Measurements from ENCODE around the gene MKI67. TPM values are rescaled to one million over a fixed set of nuclear protein-coding genes. Genes with fewer than 3 reads are reported as not detected.

The MKI67 gene
- total RNA-seq, 1 experiment from 2014 or later: 151 TPM

DNA sequence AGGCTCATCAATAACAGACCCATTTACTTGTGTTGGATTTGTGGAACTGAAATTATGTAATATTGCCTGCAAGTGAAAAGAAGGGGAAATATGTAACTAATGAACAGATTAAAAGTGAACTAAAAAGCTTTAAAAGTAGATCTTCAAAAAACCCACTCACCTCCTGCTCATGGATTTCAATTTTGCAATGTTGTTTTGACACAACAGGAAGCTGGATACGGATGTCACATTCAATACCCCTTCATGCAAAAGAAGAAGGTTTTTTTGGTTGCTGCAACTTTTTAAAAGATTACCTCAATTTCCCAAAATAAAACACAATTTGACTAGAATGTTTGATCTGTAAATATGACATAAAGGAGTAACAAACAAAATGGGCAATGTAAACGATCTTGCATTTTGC is 3.3 kb downstream of the MKI67 start:
- DNase-seq (ENCODE audit: low read depth, low spot score) (no peak), ATAC-seq (no peak)
- no peak for TF ChIP-seq SIN3A (IDR thresholded peaks at IDR 0.05; ENCODE audit: borderline replicate concordance, insufficient read depth, low read depth, low read length)
- TF ChIP-seq, protein P1, sequence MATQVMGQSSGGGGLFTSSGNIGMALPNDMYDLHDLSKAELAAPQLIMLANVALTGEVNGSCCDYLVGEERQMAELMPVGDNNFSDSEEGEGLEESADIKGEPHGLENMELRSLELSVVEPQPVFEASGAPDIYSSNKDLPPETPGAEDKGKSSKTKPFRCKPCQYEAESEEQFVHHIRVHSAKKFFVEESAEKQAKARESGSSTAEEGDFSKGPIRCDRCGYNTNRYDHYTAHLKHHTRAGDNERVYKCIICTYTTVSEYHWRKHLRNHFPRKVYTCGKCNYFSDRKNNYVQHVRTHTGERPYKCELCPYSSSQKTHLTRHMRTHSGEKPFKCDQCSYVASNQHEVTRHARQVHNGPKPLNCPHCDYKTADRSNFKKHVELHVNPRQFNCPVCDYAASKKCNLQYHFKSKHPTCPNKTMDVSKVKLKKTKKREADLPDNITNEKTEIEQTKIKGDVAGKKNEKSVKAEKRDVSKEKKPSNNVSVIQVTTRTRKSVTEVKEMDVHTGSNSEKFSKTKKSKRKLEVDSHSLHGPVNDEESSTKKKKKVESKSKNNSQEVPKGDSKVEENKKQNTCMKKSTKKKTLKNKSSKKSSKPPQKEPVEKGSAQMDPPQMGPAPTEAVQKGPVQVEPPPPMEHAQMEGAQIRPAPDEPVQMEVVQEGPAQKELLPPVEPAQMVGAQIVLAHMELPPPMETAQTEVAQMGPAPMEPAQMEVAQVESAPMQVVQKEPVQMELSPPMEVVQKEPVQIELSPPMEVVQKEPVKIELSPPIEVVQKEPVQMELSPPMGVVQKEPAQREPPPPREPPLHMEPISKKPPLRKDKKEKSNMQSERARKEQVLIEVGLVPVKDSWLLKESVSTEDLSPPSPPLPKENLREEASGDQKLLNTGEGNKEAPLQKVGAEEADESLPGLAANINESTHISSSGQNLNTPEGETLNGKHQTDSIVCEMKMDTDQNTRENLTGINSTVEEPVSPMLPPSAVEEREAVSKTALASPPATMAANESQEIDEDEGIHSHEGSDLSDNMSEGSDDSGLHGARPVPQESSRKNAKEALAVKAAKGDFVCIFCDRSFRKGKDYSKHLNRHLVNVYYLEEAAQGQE (IDR thresholded peaks at IDR 0.05; ENCODE audit: insufficient read depth in 1 of 2, low read depth in 2 of 2, low read length in 1 of 2): no peak
- TF ChIP-seq TCF7L2 (IDR thresholded peaks at IDR 0.05; ENCODE audit: low read depth, low read length): no peak
- TF ChIP-seq, protein P2, sequence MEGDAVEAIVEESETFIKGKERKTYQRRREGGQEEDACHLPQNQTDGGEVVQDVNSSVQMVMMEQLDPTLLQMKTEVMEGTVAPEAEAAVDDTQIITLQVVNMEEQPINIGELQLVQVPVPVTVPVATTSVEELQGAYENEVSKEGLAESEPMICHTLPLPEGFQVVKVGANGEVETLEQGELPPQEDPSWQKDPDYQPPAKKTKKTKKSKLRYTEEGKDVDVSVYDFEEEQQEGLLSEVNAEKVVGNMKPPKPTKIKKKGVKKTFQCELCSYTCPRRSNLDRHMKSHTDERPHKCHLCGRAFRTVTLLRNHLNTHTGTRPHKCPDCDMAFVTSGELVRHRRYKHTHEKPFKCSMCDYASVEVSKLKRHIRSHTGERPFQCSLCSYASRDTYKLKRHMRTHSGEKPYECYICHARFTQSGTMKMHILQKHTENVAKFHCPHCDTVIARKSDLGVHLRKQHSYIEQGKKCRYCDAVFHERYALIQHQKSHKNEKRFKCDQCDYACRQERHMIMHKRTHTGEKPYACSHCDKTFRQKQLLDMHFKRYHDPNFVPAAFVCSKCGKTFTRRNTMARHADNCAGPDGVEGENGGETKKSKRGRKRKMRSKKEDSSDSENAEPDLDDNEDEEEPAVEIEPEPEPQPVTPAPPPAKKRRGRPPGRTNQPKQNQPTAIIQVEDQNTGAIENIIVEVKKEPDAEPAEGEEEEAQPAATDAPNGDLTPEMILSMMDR (IDR thresholded peaks at IDR 0.05): no peak
- no peak for TF ChIP-seq POLR2AphosphoS5 (IDR thresholded peaks at IDR 0.05; ENCODE audit: low read depth, low read length)
- POLR2A ChIA-PET: interaction anchor here (1.1 kb wide), 1 partner anchor 37 kb away, joined by 3 read pairs; no protein-coding TSS in a partner anchor
- H3K27ac ChIP-seq (ENCODE audit: low read length): peak overlapping the region; percentile 37; the same call in 1 of the 2 replicates
- H3K9me3 ChIP-seq (ENCODE audit: control insufficient read depth, insufficient read depth, low read depth, low read length): no peaks in the 10 kb centered on the region
- intact Hi-C loops (cut with micrococcal nuclease; ENCODE audit: unreplicated experiment): no loop called here
- CTCF ChIA-PET: no interaction called here
- H3K27me3 ChIP-seq (ENCODE audit: control insufficient read depth, insufficient read depth, low read length): no peaks in the 10 kb centered on the region
- H3K4me1 ChIP-seq (ENCODE audit: control insufficient read depth, insufficient read depth, low read length): peaks cover 28% of the 10 kb centered on the region
- no peak overlapping the region for H3K4me3 ChIP-seq (ENCODE audit: low read depth in 2 of 2, low read length in 2 of 2)
- H3K36me3 ChIP-seq (ENCODE audit: control insufficient read depth, insufficient read depth, low read length): peaks cover 50% of the 10 kb centered on the region
- no TSS peak for BruUV-seq (replicated peaks)
- in situ Hi-C loops (cut with HindIII; ENCODE audit: low pct_unique_long_range_greater_than_20kb, low sequenced_read_pairs): no loop called here

DNA sequence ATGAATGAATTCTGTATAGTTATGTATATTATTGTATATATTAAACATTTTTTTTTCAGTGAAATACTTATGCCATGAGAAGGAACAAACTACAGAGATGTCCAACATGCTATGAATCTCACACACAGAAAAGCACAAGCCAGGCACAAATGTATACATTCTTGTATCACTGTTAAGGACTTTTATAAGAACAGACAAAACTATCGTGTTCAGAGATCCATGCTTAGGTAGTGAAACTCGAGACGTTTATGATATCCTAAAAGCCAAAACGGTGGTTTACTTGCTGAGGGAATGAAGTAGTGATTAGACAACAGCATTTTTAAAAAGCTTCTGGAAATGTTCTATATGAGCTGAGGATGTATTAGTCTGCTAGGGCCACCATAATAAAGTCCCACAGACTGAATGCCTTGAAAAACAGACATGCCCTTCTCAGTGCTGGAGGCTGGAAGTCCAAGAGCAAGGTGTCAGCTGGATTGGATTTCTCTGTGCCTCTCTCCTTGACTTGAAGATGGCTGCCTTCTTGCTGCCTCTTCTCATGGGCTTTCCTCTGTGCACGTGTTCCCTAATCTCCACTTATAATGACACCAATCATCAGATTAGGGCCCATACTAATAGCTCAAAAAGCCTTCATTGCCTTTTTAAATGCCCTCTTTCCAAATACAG is 4.3 kb downstream of the MKI67 start:
- peaks cover 60% of the 10 kb centered on the region for H3K36me3 ChIP-seq (ENCODE audit: control insufficient read depth, insufficient read depth, low read length)
- CTCF ChIA-PET: no interaction called here
- H3K27ac ChIP-seq (ENCODE audit: low read length): peak overlapping the region; percentile 37; the same call in 1 of the 2 replicates
- no peaks in the 10 kb centered on the region for H3K27me3 ChIP-seq (ENCODE audit: control insufficient read depth, insufficient read depth, low read length)
- no peak for DNase-seq (ENCODE audit: low read depth, low spot score)
- no peaks in the 10 kb centered on the region for H3K9me3 ChIP-seq (ENCODE audit: control insufficient read depth, insufficient read depth, low read depth, low read length)
- BruUV-seq (replicated peaks): no TSS peak
- H3K4me3 ChIP-seq (ENCODE audit: low read depth in 2 of 2, low read length in 2 of 2): no peak overlapping the region
- no peak for ATAC-seq
- in situ Hi-C loops (cut with HindIII; ENCODE audit: low pct_unique_long_range_greater_than_20kb, low sequenced_read_pairs) (no loop called here), intact Hi-C loops (cut with micrococcal nuclease; ENCODE audit: unreplicated experiment) (no loop called here)
- no peak for TF ChIP-seq POLR2AphosphoS5 (IDR thresholded peaks at IDR 0.05; ENCODE audit: low read depth, low read length)
- TF ChIP-seq, protein P2 (IDR thresholded peaks at IDR 0.05): no peak
- no peak for TF ChIP-seq SIN3A (IDR thresholded peaks at IDR 0.05; ENCODE audit: borderline replicate concordance, insufficient read depth, low read depth, low read length)
- TF ChIP-seq, protein P1 (IDR thresholded peaks at IDR 0.05; ENCODE audit: insufficient read depth in 1 of 2, low read depth in 2 of 2, low read length in 1 of 2): no peak
- no peak for TF ChIP-seq TCF7L2 (IDR thresholded peaks at IDR 0.05; ENCODE audit: low read depth, low read length)
- H3K4me1 ChIP-seq (ENCODE audit: control insufficient read depth, insufficient read depth, low read length): peaks cover 22% of the 10 kb centered on the region
- POLR2A ChIA-PET: no interaction called here

All from Panc1 (cell line).